Left colon (tissue), 2 donors: ENCODE data around the gene CACYBP. TPM values are rescaled to one million over a fixed set of nuclear protein-coding genes. Genes with fewer than 3 reads are reported as not detected.

Experiments
- ATAC-seq: fragments of 200-7000 bp; cut with Tn5 transposase; one replicate; pipeline ENCODE4 v1.9.1; 2020; ENCODE audit warnings: mild to moderate bottlenecking, moderate library complexity
- DNase-seq, 2 donors: peaks; one replicate each; pipeline ENCODE4 v3.0.0-alpha.2; 2020
- intact Hi-C, 2 donors: fragments of 100-400 bp; cut with DNase I in 1 of 2; cut with micrococcal nuclease in 1 of 2; formaldehyde crosslinking; loops; one replicate each; pipeline versions ENCODE4 v1.11.2 to v1.14.0; 2022; cut with DNase I, micrococcal nuclease
- total RNA-seq, 2 donors: library from RNA; stranded (reverse); fragmentation: NEBNext Ultra II Directional; extraction: Animal tissue kit (Norgen Biotek cat#: 25700); gene quantifications; one replicate each; pipeline ENCODE4 v1.2.1, GENCODE V29; 2021
- donor health status: DM: no; HTN: no; CAD: no.
- donor health status: DM: yes; HTN: yes; CAD: no.

Gene CACYBP
- total RNA-seq, 2 donors from 2014 or later: 46.0 to 55.6 TPM

DNA sequence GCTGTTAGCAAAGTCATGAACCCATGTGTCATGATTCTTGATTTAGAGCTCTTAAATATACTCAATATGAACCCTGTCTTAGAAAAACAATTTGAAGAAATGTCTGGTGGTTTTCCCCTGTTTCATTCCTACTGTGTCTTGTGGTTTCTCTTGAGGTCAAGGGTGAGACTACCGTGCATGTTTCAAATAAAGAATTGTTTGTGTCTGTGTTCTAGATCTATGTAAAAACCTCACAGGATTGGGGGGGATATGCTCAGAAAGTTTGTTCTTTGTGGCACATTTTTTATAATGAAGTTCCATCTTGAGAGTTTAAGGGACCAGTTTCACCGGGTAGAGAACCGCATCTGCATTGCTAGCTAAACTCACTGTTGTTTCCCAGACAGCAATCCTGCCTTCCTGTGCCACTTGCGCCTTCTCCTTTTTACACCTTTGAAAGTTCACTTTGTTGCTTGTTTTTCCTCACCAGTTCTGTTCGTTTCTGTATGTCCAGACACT, 30.9 kb upstream of the CACYBP start:
- intact Hi-C loops: loop anchor here in 1 of 2 donors (5.0 kb wide), 1 partner anchor 91 kb away; no protein-coding TSS in a partner anchor
- no peak for ATAC-seq
- DNase-seq: no peak

DNA sequence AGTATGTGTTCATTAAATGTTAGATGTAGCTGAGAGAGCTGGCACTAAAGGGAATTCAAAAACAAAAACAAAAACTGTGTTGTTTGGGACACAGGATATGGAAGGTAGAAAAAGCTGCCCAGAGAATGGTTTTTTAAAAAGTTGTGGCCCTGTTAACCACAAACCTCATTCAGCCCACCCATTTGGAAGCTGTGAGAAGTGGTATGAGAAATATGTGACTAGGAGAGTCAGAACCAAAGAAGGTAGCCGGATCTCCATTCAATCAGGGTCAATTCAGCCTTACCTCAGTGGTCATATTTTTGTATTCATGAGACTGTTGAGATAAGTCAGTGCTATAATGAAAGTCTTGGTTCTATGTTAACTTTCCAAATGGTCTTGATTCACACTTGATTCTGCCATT, 29.8 kb upstream of the CACYBP start:
- intact Hi-C loops: loop anchor here in 1 of 2 donors (5.0 kb wide), 1 partner anchor 93 kb away; no protein-coding TSS in a partner anchor
- ATAC-seq (no peak), DNase-seq (no peak)

DNA sequence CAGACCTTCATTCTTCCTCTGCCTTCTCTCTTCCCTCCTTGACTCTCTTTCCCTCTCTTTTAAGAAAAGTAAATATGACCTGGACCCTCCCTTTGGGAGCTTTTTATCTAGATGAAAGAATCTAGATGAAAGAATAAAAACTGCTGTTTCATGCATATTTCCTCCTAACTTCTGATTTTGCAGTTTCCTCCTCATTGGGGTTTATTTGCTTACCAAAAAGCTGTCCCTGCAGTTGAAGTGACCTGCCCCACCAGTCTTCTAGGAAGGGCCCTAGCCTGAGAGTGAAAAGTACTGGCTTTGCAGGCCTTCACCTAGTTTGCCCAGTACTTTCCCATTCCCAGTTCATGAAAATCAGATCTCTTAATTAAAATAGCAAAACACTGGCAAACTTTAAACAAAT, 28.3 kb upstream of the CACYBP start:
- ATAC-seq (no peak), DNase-seq (no peak)
- intact Hi-C loops: no loop called here

DNA sequence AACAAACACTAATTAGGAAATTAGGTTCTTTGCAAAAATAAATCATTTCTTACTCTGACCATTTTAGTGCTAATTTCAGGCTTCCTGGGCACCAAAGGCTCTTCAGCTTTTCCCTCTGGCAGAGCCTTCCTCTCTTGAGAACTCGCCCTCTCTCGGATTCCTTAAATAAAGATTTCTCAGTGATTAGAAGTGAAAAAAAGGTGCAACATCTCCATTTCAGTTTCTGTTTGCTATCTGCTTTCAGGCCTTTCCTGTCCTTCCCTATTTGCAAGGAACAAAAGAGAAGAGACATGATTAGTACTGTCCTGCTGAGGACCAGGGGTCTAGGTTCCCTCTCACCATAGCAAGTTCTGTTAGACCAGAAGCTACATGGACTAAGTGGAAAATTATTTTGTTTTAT, 27.8 kb upstream of the CACYBP start:
- no peak for ATAC-seq
- DNase-seq: no peak
- intact Hi-C loops: no loop called here

DNA sequence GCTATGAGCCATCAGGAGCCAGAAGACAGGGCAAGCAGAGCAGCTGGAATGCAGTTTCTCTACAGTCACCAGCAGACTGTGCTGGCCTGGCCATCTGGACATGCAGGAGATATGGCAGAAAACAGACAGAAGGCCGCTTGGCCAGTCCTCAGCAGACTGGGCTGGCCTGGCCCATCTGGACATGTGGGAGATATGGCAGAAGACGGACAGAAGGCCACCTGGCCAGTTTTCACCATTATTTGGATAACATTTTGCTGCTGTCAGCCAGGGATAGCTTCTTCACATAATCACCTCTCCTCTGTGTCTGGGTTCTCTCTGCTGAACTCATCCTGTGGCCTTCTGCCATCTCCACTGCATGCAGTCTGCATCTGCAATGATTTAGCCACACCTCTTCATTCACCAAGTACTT, 25.0 kb upstream of the CACYBP start:
- DNase-seq: no peak
- intact Hi-C loops: no loop called here
- no peak for ATAC-seq

DNA sequence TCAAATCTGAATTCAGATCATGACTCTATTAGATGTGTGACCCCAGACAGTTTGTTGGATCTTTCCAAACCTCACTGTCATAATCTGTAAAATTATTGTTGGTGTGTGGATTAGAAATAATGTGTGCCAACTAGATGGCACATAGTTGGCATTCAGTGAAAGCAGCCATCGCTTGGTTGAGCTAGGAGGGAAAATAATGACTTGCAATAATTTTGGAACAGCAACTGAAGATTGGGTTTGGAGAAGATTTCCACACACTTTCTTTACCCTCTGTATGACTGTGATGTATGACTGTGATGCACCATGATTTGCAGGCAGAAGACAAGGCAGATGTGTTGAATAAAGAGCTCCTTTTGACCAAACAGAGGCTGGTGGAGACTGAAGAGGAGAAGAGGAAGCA, 24.0 kb upstream of the CACYBP start:
- DNase-seq: no peak
- ATAC-seq: no peak
- intact Hi-C loops: no loop called here

DNA sequence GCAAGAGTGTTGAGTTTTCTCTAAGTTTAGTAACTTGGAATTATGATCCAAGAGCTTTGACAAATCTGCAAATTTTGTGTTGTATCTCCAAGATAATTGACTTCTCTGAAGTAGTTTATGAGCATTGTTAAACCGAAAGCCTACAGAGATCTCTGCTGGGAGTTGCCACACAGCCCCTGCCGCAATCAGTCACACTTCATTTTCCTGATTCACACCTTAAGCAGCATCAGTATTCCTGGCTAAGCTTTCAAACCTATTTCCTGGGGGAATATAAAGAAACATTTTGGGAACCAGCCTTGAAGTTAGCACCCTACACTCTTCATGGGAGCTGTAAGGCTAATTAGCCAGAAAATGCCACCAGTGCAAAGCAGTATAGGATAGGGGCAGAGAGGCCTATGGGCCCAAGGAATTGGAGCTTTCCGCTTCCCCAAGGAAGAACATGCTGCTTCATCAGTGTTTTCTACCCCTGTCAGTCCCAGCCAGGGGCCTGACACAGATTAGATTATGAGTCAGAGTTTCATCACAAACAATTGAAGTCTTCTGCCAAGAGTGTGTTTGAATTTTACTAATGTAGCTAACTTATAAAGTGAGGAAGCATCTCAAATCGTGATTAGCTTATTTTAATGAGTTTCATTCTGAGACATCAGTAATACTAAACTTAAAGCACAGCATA, 23.2 kb upstream of the CACYBP start:
- ATAC-seq: no peak

DNA sequence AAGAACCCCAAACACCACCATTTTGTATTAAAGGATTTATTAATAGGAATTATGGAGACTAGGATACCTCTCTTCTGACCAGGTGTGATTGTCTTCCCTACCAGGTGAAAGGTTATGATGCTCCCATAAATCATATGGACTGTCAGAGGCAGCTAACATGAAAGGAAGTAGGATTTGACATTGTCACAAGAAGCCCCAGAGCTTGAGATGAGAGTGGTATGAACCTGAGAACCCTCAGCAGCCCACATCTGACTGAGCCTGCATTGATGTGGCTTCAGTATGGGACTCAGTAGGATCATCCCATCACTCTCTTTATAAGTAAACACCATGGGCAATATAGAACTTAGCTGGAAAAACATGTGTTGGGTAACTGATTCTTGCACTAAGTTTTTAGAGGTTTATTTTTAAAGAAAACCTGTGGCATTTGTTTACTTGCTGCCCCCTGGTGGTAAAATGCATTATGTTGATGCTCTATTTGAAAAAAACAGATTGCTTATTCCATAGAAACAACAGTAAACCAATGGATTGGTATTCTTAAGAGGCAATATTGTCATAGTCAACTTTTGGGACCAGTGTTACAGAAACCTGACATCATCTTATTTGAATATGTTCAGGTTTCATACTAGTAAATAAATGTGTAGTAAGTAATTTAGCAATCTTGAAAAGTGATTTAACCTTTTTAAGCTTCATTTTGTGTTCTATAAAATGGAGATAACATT, 16.6 kb upstream of the CACYBP start:
- ATAC-seq (peak; percentile 28), DNase-seq (no peak)

More for the DNA sequence above, 23.2 kb upstream of the CACYBP start:
- DNase-seq: no peak
- intact Hi-C loops: no loop called here

DNA sequence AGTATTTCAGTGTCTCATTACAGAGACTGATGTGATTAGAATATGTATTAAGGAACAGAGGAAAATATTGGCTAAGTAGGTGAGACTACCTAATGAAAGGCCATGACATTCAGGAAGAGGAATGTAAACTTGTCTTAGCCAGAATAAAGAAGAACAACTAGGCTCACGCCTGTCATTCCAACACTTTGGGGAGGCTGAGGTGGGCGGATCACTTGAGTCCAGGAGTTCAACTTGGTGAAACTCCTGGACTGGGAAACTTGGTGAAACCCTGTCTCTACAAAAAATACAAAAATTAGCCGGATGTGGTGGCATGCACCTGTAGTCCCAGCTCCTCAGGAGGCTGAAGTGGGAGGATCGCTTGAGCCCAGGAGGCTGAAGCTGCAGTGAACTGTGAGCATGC, 14.8 kb upstream of the CACYBP start:
- no peak for DNase-seq
- intact Hi-C loops: loop anchor here in 1 of 2 donors (5.0 kb wide), 1 partner anchor 213 kb away; no protein-coding TSS in a partner anchor
- no peak for ATAC-seq

More for the DNA sequence above, 16.6 kb upstream of the CACYBP start:
- intact Hi-C loops: loop anchor here in 1 of 2 donors (5.0 kb wide), 1 partner anchor 211 kb away; no protein-coding TSS in a partner anchor

DNA sequence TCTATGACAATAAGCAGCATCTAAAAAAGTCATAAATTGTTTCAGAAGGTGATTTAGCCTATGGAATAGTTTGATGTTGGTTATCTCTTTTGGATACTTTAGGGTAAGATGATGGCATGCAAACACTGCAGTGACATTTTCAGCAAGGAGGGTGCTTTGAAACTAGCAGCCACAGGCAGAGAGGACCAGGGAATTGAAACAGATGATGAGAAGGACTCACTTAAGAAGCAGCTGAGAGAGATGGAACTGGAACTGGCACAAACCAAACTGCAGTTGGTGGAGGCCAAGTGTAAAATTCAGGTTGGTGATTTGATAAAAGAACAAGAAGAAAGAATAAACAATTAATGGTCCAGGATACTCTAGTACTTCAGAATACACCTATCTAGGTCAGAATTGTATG, 11.2 kb upstream of the CACYBP start:
- no peak for ATAC-seq
- intact Hi-C loops: no loop called here
- no peak for DNase-seq

DNA sequence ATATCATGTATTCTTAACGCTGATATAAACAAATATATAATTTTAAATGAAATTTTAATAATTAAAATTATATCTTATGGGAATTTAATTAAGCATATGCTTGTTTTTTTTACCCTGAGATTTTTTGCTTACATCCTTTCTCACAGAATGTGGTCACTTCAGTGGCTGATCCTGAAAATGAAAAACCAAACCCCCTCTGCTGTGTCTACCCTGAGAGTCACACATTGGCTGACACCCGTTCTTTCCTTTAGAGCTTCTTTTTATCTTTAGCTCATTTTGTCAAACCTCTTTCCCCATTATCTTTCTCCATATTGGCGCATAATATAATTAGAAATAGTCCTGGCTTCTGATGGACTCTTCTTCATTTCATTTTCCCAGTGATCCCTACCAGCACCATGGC, 10.8 kb upstream of the CACYBP start:
- intact Hi-C loops: no loop called here
- DNase-seq: no peak
- no peak for ATAC-seq

DNA sequence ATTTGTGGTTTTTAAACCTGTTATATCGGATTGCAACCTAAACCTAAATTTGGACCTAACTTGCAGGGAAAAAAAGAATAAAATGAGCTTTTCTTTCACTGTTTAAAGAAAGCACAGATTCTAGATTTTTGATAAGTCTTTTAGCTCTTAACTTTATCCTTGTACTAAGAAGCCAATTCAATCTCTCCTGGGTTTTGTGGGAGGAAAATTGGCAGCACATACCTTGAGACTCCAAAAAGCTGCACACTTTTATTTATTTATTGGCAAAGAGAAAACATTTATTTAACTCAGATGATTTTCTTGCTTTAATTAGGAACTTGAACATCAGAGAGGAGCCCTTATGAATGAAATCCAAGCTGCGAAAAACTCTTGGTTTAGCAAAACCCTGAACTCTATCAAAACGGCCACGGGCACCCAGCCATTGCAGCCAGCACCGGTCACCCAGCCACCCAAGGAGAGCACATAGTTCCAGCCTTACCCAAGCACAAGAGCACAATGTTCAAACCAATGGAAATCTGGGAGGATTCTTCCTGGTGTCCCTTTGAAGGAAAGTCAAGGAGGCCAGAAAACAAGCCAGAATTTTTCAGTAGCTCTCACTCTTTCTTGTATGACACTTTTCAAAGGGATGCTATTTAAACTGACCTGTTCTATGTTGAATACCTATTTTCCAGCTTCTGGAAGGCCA, 10.1 kb upstream of the CACYBP start:
- intact Hi-C loops: no loop called here
- no peak for DNase-seq
- ATAC-seq: no peak

DNA sequence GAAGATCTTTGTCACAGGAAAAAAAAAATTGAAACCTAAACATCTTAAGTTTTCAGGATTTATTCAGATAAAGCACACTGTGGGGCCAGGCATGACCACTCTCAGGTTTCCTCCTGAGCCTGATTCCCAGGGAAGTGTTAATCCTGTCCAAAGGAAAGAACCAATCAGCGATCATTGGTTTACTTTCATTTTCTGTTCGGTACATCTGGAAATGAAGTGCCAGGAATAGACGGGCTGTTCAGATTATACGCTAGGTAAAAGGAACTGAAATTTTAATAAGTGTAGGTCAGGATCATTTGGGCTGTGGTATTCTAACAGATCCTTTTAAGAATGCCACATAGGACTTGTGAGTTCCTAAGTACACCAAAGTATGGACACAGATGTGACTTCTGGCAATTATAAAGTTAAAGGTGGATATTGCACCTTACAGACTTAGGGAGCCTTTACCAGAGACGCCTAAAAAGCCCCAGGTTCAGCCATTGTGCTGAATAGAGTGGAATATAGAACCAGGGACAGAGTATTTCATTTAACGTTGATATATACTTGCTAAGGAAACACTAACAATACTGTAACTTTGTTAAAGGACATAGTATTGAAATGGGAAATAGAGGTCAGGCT, 9.3 kb upstream of the CACYBP start:
- intact Hi-C loops: no loop called here
- ATAC-seq: peak; percentile 97
- DNase-seq: no peak

DNA sequence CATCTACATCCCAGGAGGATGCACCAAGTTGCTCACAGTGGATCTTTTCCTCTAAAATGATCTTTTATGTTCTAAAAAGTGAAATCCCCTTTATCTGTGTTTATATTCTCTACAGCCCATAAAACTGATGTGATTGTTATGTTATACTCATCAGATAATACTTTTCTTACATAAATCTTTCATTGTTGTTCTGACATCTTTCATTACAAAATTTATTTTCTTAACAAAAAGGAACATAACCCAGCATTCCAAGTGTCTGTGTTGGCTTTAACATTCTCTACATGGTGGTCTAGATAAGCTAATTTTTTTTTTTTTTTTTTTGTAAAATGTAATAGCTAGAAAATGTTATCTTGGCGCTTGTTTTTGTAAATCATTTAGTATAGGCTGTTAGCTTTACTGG, 8.3 kb upstream of the CACYBP start:
- ATAC-seq (no peak), DNase-seq (no peak)
- intact Hi-C loops: no loop called here

DNA sequence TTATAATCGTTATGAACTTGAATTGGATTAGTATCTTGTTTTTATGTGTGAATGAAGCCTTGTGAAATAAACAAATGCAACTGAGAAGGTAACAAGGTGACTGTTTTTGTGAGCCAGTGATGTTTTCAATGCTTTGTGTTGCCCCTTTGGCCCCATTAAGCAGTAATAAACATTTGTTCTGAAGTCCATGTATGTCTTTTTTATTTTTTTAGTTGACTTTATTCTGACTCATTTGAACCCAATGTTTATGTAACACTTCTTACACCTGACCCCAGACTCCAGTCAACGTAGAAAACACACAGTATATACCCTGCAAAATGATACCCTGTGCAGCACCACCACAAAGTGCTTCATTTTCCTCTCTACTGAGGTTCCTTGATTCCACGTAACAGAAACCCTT, 4.6 kb upstream of the CACYBP start:
- no peak for DNase-seq
- intact Hi-C loops: no loop called here
- no peak for ATAC-seq

DNA sequence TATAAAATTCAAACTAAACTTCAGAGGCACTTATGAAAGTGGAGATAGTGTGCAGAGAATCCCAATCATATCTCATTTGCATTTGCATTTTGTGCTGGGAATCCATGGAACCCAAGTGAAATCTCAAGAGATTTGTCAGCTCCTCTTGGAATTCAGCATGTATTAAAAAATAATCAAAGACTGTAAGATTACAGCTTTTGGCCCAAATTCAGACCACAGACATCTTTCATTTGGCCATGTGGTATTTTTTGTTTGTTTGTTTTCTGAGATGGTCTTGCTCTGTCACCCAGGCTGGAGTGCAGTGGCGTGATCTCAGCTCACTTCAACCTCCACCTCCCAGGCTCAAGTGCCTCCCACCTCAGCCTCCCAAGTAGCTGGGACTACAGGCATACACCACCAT, 3.8 kb upstream of the CACYBP start:
- no peak for ATAC-seq
- DNase-seq: no peak
- intact Hi-C loops: no loop called here

DNA sequence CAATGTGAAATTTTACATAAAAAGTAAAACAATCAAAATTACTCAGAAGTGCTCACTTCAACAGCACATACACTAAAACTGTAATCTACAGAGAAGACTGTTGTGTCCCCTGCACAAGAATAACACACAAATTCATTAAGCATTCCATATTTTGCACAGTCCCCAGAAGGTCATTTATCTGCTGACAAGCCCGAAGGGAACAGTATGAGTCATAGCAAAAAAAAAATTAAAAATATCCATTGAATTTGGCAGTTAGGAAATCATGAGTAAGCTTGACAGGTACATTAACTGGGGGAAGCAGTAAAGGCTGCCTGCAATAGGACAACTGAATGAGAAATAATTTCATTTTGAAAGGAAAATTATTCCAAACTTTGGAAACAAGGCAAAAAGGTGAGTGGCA, 3.3 kb upstream of the CACYBP start:
- DNase-seq: no peak
- intact Hi-C loops: no loop called here
- no peak for ATAC-seq

DNA sequence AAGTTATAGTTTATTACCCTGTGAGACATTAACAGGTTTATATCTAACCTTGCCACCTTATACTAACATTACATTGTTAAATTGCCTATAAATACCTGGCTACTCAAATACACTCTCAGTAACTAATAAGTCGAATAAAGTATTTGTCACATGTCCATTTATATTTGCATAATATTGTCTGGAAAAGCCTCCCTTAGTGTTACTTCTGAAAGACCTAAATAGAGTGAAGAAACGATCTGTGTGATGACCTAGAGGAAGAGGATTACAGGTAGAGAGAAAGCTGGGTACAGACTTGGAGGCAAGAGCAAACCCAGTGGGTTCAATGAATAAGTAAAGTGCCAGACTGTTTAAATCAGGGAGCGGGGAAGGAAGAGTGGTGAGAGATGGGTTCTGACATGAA, 2.7 kb upstream of the CACYBP start:
- DNase-seq (no peak), ATAC-seq (no peak)
- intact Hi-C loops: no loop called here

DNA sequence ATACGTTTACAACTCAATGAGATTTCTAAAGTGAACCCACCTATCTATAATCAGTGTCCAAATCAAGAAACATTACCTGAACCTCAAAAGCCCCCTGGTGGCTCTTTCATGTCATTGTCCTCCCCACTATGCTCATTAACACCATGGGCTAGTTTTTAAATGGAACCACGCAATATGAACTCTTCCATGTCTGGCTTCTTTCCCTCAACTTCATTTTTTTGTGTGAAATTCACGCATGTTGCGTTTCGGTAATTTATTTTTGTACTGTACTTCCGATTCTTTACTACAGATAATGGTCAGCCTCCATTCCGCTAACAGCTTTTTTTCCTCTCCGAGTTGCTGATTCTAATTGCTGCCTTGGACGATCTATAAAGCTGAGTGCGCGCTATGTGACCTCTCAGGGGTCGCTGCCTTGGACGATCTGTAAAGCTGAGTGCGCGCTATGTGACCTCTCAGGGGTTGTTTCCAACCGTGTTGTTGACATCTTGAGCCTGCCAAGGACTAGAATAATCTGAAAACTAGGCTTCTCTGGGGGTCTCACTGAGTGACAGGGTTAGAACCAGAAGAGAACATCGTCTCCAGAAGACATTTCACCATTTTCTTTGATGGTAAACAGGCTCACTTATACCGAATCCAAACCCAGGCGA, 1.1 kb upstream of the CACYBP start:
- intact Hi-C loops: no loop called here
- DNase-seq: peak; percentile 40 to 43
- peak; percentile 14 for ATAC-seq
